Epithelial cell of proximal tubule (primary cell): ENCODE measurements around the gene NFYC. TPM values are rescaled to one million over a fixed set of nuclear protein-coding genes. Genes with fewer than 3 reads are reported as not detected.

Source experiments
- DNase-seq: peaks from one replicate; pipeline ENCODE4 v3.0.0-alpha.2; 2011; ENCODE audit warnings: low read depth
- H3K4me3 ChIP-seq: 2 replicates; pipeline ENCODE4 v1.5.1; 2011; ENCODE audit warnings: low read depth, mild to moderate bottlenecking, low read length
- total RNA-seq: library from RNA; depleted of rRNA; stranded (reverse); fragments of >200 nt; gene quantifications from 2 replicates; pipeline ENCODE4 v1.2.3, GENCODE V29; 2015
- TF ChIP-seq, protein P1 (sequence below): conservative IDR thresholded peaks from 2 replicates; pipeline ENCODE4 v1.5.1; 2012; ENCODE audit warnings: low read depth, mild to moderate bottlenecking, low read length

The NFYC gene
- total RNA-seq, 1 donor from 2014 or later = 50.5 TPM

DNA sequence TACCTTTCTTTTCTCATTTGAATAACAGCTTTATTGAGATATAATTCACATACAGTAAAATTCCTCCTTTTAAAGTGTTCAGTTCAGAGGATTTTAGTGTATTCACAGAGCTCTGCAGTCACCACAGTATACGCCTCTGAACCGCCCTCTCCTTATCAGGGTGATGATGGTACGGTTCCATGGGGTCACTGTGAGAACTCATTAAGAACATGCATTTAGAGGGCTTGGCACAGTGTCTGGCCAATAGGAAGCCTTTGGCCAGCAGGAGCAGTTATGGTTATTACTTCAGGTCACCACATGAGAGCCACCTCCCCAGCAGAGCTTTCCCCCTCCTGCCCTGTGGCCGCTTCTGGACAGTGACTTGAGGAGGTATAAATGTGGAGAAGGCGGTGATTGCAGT lies 119.4 kb downstream of the NFYC start:
- no peak for DNase-seq
- TF ChIP-seq, protein P1, sequence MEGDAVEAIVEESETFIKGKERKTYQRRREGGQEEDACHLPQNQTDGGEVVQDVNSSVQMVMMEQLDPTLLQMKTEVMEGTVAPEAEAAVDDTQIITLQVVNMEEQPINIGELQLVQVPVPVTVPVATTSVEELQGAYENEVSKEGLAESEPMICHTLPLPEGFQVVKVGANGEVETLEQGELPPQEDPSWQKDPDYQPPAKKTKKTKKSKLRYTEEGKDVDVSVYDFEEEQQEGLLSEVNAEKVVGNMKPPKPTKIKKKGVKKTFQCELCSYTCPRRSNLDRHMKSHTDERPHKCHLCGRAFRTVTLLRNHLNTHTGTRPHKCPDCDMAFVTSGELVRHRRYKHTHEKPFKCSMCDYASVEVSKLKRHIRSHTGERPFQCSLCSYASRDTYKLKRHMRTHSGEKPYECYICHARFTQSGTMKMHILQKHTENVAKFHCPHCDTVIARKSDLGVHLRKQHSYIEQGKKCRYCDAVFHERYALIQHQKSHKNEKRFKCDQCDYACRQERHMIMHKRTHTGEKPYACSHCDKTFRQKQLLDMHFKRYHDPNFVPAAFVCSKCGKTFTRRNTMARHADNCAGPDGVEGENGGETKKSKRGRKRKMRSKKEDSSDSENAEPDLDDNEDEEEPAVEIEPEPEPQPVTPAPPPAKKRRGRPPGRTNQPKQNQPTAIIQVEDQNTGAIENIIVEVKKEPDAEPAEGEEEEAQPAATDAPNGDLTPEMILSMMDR = no peak
- no peak overlapping the region for H3K4me3 ChIP-seq

- no peak overlapping the region for H3K4me3 ChIP-seq
- no peak for DNase-seq
- TF ChIP-seq, protein P1 = no peak
Observed at GRCh38 chr1:40815420-40815819, 123.9 kb downstream of the NFYC start.

- TF ChIP-seq, protein P1 = no peak
- no peak overlapping the region for H3K4me3 ChIP-seq
- DNase-seq = no peak
Observed at GRCh38 chr1:40817791-40818263, 126.3 kb downstream of the NFYC start.

- DNase-seq = no peak
- H3K4me3 ChIP-seq = peak overlapping the region; percentile 40
- TF ChIP-seq, protein P1 = no peak
Observed at GRCh38 chr1:40818264-40818961, 126.9 kb downstream of the NFYC start.

GRCh38 chr1:40819101-40819500 lies 127.6 kb downstream of the NFYC start:
- TF ChIP-seq, protein P1 = no peak
- no peak for DNase-seq
- H3K4me3 ChIP-seq = no peak overlapping the region

DNA sequence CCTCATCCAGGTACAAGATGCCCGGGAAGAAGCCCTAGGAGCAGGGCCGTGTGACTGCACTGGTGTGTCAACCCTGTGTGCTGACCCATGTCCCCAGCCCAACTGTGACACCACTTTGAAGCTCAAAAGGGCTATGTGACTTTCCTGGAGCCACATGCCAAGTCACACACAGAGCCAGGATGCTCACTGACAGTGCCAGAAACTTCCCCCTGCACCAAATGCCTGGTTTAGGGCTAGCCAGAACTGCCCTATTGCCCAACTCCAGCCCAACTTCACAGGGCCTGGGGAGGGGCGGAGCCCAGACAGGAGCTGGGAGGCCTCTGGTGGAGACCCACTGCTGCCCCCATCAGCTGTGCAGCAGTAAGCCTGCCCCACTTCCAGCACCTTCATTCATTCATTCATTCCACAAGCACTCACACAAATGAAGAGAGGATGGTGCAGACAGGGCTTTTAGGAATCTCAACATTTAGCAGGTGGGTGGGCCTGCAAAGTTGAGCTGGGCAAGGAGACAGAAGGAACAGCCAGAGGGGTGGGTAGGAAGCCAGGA lies 128.8 kb downstream of the NFYC start:
- no peak overlapping the region for H3K4me3 ChIP-seq
- DNase-seq = no peak
- TF ChIP-seq, protein P1 = no peak

Other genes starting within 250 kb of the NFYC start
- gene ZFP69B, start 241.2 kb upstream of the NFYC start, total RNA-seq = 2.6 and 4.1 TPM in 2 replicates
- gene ZFP69, start 214.4 kb upstream of the NFYC start, total RNA-seq = 0.58 and 2.6 TPM in 2 replicates
- gene EXO5, start 182.9 kb upstream of the NFYC start, total RNA-seq = 6.9 and 7.3 TPM in 2 replicates
- gene ZNF684, start 160.1 kb upstream of the NFYC start, total RNA-seq = 3.9 and 4.8 TPM in 2 replicates
- 1.8 and 4.2 TPM in 2 replicates for gene RIMS3, start 26.0 kb upstream of the NFYC start, total RNA-seq
- 1.0 and 2.2 TPM in 2 replicates for gene KCNQ4, start 92.1 kb downstream of the NFYC start, total RNA-seq
- gene CITED4, start 170.7 kb downstream of the NFYC start, total RNA-seq = 43.4 and 55.5 TPM in 2 replicates